ENCODE measurements around the gene ZRANB3. TPM values are rescaled to one million over a fixed set of nuclear protein-coding genes. Genes with fewer than 3 reads are reported as not detected.
"Not testable (repeated sequence)": the region's sequence is repeated elsewhere in the genome, so short reads cannot be mapped to it uniquely, and the experiment has no call there.

The ZRANB3 gene
- total RNA-seq, 1 experiment from 2014 or later = 12.6 TPM

- DNase-seq; H2AFZ ChIP-seq (ENCODE audit: low read length); H3K36me3 ChIP-seq (ENCODE audit: insufficient read depth, low read length); H3K27me3 ChIP-seq (ENCODE audit: low read length); H3K4me3 ChIP-seq (ENCODE audit: low read length); H3K79me2 ChIP-seq (ENCODE audit: low read length); H3K4me1 ChIP-seq (ENCODE audit: low read length); H4K20me1 ChIP-seq (ENCODE audit: insufficient read depth, low read depth, low read length); H3K27ac ChIP-seq (ENCODE audit: low read length); H3K9ac ChIP-seq (ENCODE audit: low read length); H3K9me2 ChIP-seq (replicated peaks; ENCODE audit: insufficient read depth, low read length); H3K9me3 ChIP-seq (ENCODE audit: low read length); H3K4me2 ChIP-seq (ENCODE audit: low read depth, low read length, poor library complexity, severe bottlenecking): not testable (repeated sequence)
Measured at GRCh38 chr2:135443013-135443412, 88.0 kb downstream of the ZRANB3 start.

- H3K79me2 ChIP-seq (ENCODE audit: low read length) = not testable (repeated sequence)
Measured at GRCh38 chr2:135435155-135435554, 95.9 kb downstream of the ZRANB3 start.

GRCh38 chr2:135424849-135425248 lies 106.2 kb downstream of the ZRANB3 start:
- no peaks in the 10 kb centered on the region; the same call in 1 of the 2 replicates for H3K36me3 ChIP-seq (ENCODE audit: insufficient read depth, low read length)
- H3K4me2 ChIP-seq (ENCODE audit: low read depth, low read length, poor library complexity, severe bottlenecking) = no peak overlapping the region
- peaks cover 5% of the 10 kb centered on the region; the same call in 1 of the 2 replicates for H4K20me1 ChIP-seq (ENCODE audit: insufficient read depth, low read depth, low read length)
- H3K9me2 ChIP-seq (replicated peaks; ENCODE audit: insufficient read depth, low read length) = no peaks in the 10 kb centered on the region
- H3K9ac ChIP-seq (ENCODE audit: low read length) = no peak overlapping the region
- no peaks in the 10 kb centered on the region for H3K4me1 ChIP-seq (ENCODE audit: low read length)
- no peaks in the 10 kb centered on the region for H3K9me3 ChIP-seq (ENCODE audit: low read length)
- H3K27me3 ChIP-seq (ENCODE audit: low read length) = no peaks in the 10 kb centered on the region
- DNase-seq = no peak
- H2AFZ ChIP-seq (ENCODE audit: low read length) = no peak overlapping the region
- no peak overlapping the region for H3K4me3 ChIP-seq (ENCODE audit: low read length)
- H3K27ac ChIP-seq (ENCODE audit: low read length) = no peak overlapping the region
- H3K79me2 ChIP-seq (ENCODE audit: low read length) = no peaks in the 10 kb centered on the region

More at GRCh38 chr2:135435155-135435554, 95.9 kb downstream of the ZRANB3 start:
- not testable (repeated sequence) for H3K27ac ChIP-seq (ENCODE audit: low read length); H3K4me3 ChIP-seq (ENCODE audit: low read length); H3K36me3 ChIP-seq (ENCODE audit: insufficient read depth, low read length); H3K4me1 ChIP-seq (ENCODE audit: low read length); H3K4me2 ChIP-seq (ENCODE audit: low read depth, low read length, poor library complexity, severe bottlenecking); H2AFZ ChIP-seq (ENCODE audit: low read length); H3K9me2 ChIP-seq (replicated peaks; ENCODE audit: insufficient read depth, low read length); H3K9ac ChIP-seq (ENCODE audit: low read length); DNase-seq; H3K9me3 ChIP-seq (ENCODE audit: low read length); H3K27me3 ChIP-seq (ENCODE audit: low read length); H4K20me1 ChIP-seq (ENCODE audit: insufficient read depth, low read depth, low read length)

- no peak overlapping the region for H3K27ac ChIP-seq (ENCODE audit: low read length)
Measured at GRCh38 chr2:135422898-135423297, 108.1 kb downstream of the ZRANB3 start.

GRCh38 chr2:135411646-135412045 lies 119.4 kb downstream of the ZRANB3 start:
- no peak for DNase-seq
- H3K27me3 ChIP-seq (ENCODE audit: low read length) = no peaks in the 10 kb centered on the region
- no peaks in the 10 kb centered on the region for H3K36me3 ChIP-seq (ENCODE audit: insufficient read depth, low read length)
- no peaks in the 10 kb centered on the region for H3K9me3 ChIP-seq (ENCODE audit: low read length)
- H3K4me1 ChIP-seq (ENCODE audit: low read length) = no peaks in the 10 kb centered on the region
- no peak overlapping the region for H3K4me2 ChIP-seq (ENCODE audit: low read depth, low read length, poor library complexity, severe bottlenecking)
- no peak overlapping the region for H2AFZ ChIP-seq (ENCODE audit: low read length)
- H3K79me2 ChIP-seq (ENCODE audit: low read length) = no peaks in the 10 kb centered on the region
- H3K9ac ChIP-seq (ENCODE audit: low read length) = no peak overlapping the region
- H3K4me3 ChIP-seq (ENCODE audit: low read length) = no peak overlapping the region
- H4K20me1 ChIP-seq (ENCODE audit: insufficient read depth, low read depth, low read length) = no peaks in the 10 kb centered on the region
- no peak overlapping the region for H3K27ac ChIP-seq (ENCODE audit: low read length)
- no peaks in the 10 kb centered on the region for H3K9me2 ChIP-seq (replicated peaks; ENCODE audit: insufficient read depth, low read length)

More at GRCh38 chr2:135422898-135423297, 108.1 kb downstream of the ZRANB3 start:
- DNase-seq = no peak
- Histone ChIP-seq H3K9me3 (ENCODE audit: low read length) (no peaks in the 10 kb centered on the region), H3K4me2 (ENCODE audit: low read depth, low read length, poor library complexity, severe bottlenecking) (no peak overlapping the region), H3K9ac (ENCODE audit: low read length) (no peak overlapping the region), H3K27me3 (ENCODE audit: low read length) (no peaks in the 10 kb centered on the region), H3K36me3 (ENCODE audit: insufficient read depth, low read length) (no peaks in the 10 kb centered on the region; the same call in 1 of the 2 replicates), H3K4me1 (ENCODE audit: low read length) (no peaks in the 10 kb centered on the region), H3K4me3 (ENCODE audit: low read length) (no peak overlapping the region), H2AFZ (ENCODE audit: low read length) (no peak overlapping the region), H3K9me2 (replicated peaks; ENCODE audit: insufficient read depth, low read length) (no peaks in the 10 kb centered on the region), H3K79me2 (ENCODE audit: low read length) (no peaks in the 10 kb centered on the region), H4K20me1 (ENCODE audit: insufficient read depth, low read depth, low read length) (peaks cover 5% of the 10 kb centered on the region; the same call in 1 of the 2 replicates)

- Histone ChIP-seq H3K36me3 (ENCODE audit: insufficient read depth, low read length) (no peaks in the 10 kb centered on the region), H3K9me3 (ENCODE audit: low read length) (no peaks in the 10 kb centered on the region), H2AFZ (ENCODE audit: low read length) (no peak overlapping the region), H3K4me3 (ENCODE audit: low read length) (no peak overlapping the region), H3K27ac (ENCODE audit: low read length) (no peak overlapping the region), H3K9me2 (replicated peaks; ENCODE audit: insufficient read depth, low read length) (no peaks in the 10 kb centered on the region), H3K9ac (ENCODE audit: low read length) (no peak overlapping the region), H3K4me1 (ENCODE audit: low read length) (no peaks in the 10 kb centered on the region), H3K27me3 (ENCODE audit: low read length) (no peaks in the 10 kb centered on the region), H3K79me2 (ENCODE audit: low read length) (no peaks in the 10 kb centered on the region), H4K20me1 (ENCODE audit: insufficient read depth, low read depth, low read length) (no peaks in the 10 kb centered on the region), H3K4me2 (ENCODE audit: low read depth, low read length, poor library complexity, severe bottlenecking) (no peak overlapping the region)
- DNase-seq = no peak
Measured at GRCh38 chr2:135409436-135409835, 121.6 kb downstream of the ZRANB3 start.

GRCh38 chr2:135396259-135396658 lies 134.8 kb downstream of the ZRANB3 start:
- DNase-seq; H3K9me3 ChIP-seq (ENCODE audit: low read length); H3K36me3 ChIP-seq (ENCODE audit: insufficient read depth, low read length); H3K27me3 ChIP-seq (ENCODE audit: low read length); H3K4me1 ChIP-seq (ENCODE audit: low read length); H3K27ac ChIP-seq (ENCODE audit: low read length); H3K4me3 ChIP-seq (ENCODE audit: low read length); H2AFZ ChIP-seq (ENCODE audit: low read length); H3K9me2 ChIP-seq (replicated peaks; ENCODE audit: insufficient read depth, low read length); H3K9ac ChIP-seq (ENCODE audit: low read length); H3K4me2 ChIP-seq (ENCODE audit: low read depth, low read length, poor library complexity, severe bottlenecking); H3K79me2 ChIP-seq (ENCODE audit: low read length); H4K20me1 ChIP-seq (ENCODE audit: insufficient read depth, low read depth, low read length): not testable (repeated sequence)

GRCh38 chr2:135386993-135387392 lies 144.0 kb downstream of the ZRANB3 start:
- Histone ChIP-seq H3K36me3 (ENCODE audit: insufficient read depth, low read length) (no peaks in the 10 kb centered on the region), H2AFZ (ENCODE audit: low read length) (no peak overlapping the region), H3K9me3 (ENCODE audit: low read length) (no peaks in the 10 kb centered on the region), H3K4me3 (ENCODE audit: low read length) (no peak overlapping the region), H3K4me2 (ENCODE audit: low read depth, low read length, poor library complexity, severe bottlenecking) (no peak overlapping the region), H3K4me1 (ENCODE audit: low read length) (no peaks in the 10 kb centered on the region), H3K9ac (ENCODE audit: low read length) (no peak overlapping the region), H3K79me2 (ENCODE audit: low read length) (no peaks in the 10 kb centered on the region), H3K9me2 (replicated peaks; ENCODE audit: insufficient read depth, low read length) (no peaks in the 10 kb centered on the region), H3K27ac (ENCODE audit: low read length) (no peak overlapping the region), H3K27me3 (ENCODE audit: low read length) (no peaks in the 10 kb centered on the region), H4K20me1 (ENCODE audit: insufficient read depth, low read depth, low read length) (no peaks in the 10 kb centered on the region)
- no peak for DNase-seq

GRCh38 chr2:135378591-135378990 lies 152.4 kb downstream of the ZRANB3 start:
- Histone ChIP-seq H3K36me3 (ENCODE audit: insufficient read depth, low read length) (no peaks in the 10 kb centered on the region), H3K9me2 (replicated peaks; ENCODE audit: insufficient read depth, low read length) (no peaks in the 10 kb centered on the region), H3K9ac (ENCODE audit: low read length) (no peak overlapping the region), H2AFZ (ENCODE audit: low read length) (no peak overlapping the region), H4K20me1 (ENCODE audit: insufficient read depth, low read depth, low read length) (no peaks in the 10 kb centered on the region), H3K4me1 (ENCODE audit: low read length) (no peaks in the 10 kb centered on the region), H3K4me2 (ENCODE audit: low read depth, low read length, poor library complexity, severe bottlenecking) (no peak overlapping the region), H3K27me3 (ENCODE audit: low read length) (no peaks in the 10 kb centered on the region), H3K27ac (ENCODE audit: low read length) (no peak overlapping the region), H3K4me3 (ENCODE audit: low read length) (no peak overlapping the region), H3K9me3 (ENCODE audit: low read length) (no peaks in the 10 kb centered on the region), H3K79me2 (ENCODE audit: low read length) (no peaks in the 10 kb centered on the region)
- no peak for DNase-seq
